MM.1S (cell line): ENCODE results near the gene NUP50.

ENCODE experiments used
- CTCF ChIP-seq: fragments of 300-600 bp; sonication (generic); IDR thresholded peaks from 2 replicates; pipeline ENCODE4 v1.5.1; 2016; ENCODE audit warnings: antibody characterized with exemption, low read length, mixed read lengths
- EZH2phosphoT487 ChIP-seq: fragments of 300-600 bp; sonication (generic); IDR thresholded peaks from 2 replicates; pipeline ENCODE4 v1.6.1; 2018; ENCODE audit warnings: antibody characterized with exemption, low read length

GRCh38 chr22:45181766-45182165, 18.0 kb downstream of the NUP50 start:
- TF ChIP-seq CTCF (no peak), EZH2phosphoT487 (no peak)
